AG04450 (cell line): ENCODE results near the gene BMF. TPM values are rescaled to one million over a fixed set of nuclear protein-coding genes. Genes with fewer than 3 reads are reported as not detected.

Experiments used
- CTCF ChIA-PET: fragments of 300-600, 350-600 bp; formaldehyde crosslinking; extraction: SDS; loops from one replicate; lab custom pipeline; 2022; ENCODE audit warnings: antibody characterized with exemption, inconsistent platforms; lab: Charles Lee
- POLR2A ChIA-PET: fragments of 350-600 bp; formaldehyde crosslinking; extraction: SDS; loops from one replicate; lab custom pipeline; 2021; ENCODE audit warnings: antibody characterized with exemption, inconsistent platforms; lab: Yijun Ruan, JAX
- DNase-seq: peaks from one replicate; pipeline ENCODE4 v3.0.0-alpha.2; 2011; ENCODE audit warnings: low read depth, low spot score
- H3K27ac ChIP-seq: one replicate; pipeline ENCODE4 v1.5.1; 2012; ENCODE audit warnings: low read depth, low read length, control low read depth
- H3K27me3 ChIP-seq: one replicate; pipeline ENCODE4 v1.6.0; 2012; ENCODE audit warnings: low read length; ENCODE audit not compliant: control insufficient read depth, insufficient read depth
- H3K4me3 ChIP-seq: 2 replicates; pipeline ENCODE4 v1.5.1; 2011; ENCODE audit warnings: mild to moderate bottlenecking, low read depth, low read length, control low read depth
- H3K9me3 ChIP-seq: 2 replicates; pipeline ENCODE4 v1.5.1; 2012; ENCODE audit warnings: low read length; ENCODE audit not compliant: control insufficient read depth, insufficient read depth
- polyA plus RNA-seq: library from polyadenylated mRNA; depleted of rRNA; stranded (reverse); fragments of >200 nt; gene quantifications from 2 replicates; pipeline ENCODE4 v1.2.3, GENCODE V29; 2011
- TF ChIP-seq, protein P1 (sequence below): IDR thresholded peaks from 2 replicates; pipeline ENCODE4 v1.5.1; 2011; ENCODE audit warnings: low read depth, low read length, control low read depth, inconsistent platforms

BMF gene
- polyA plus RNA-seq, 1 experiment = 6.2 TPM

DNA sequence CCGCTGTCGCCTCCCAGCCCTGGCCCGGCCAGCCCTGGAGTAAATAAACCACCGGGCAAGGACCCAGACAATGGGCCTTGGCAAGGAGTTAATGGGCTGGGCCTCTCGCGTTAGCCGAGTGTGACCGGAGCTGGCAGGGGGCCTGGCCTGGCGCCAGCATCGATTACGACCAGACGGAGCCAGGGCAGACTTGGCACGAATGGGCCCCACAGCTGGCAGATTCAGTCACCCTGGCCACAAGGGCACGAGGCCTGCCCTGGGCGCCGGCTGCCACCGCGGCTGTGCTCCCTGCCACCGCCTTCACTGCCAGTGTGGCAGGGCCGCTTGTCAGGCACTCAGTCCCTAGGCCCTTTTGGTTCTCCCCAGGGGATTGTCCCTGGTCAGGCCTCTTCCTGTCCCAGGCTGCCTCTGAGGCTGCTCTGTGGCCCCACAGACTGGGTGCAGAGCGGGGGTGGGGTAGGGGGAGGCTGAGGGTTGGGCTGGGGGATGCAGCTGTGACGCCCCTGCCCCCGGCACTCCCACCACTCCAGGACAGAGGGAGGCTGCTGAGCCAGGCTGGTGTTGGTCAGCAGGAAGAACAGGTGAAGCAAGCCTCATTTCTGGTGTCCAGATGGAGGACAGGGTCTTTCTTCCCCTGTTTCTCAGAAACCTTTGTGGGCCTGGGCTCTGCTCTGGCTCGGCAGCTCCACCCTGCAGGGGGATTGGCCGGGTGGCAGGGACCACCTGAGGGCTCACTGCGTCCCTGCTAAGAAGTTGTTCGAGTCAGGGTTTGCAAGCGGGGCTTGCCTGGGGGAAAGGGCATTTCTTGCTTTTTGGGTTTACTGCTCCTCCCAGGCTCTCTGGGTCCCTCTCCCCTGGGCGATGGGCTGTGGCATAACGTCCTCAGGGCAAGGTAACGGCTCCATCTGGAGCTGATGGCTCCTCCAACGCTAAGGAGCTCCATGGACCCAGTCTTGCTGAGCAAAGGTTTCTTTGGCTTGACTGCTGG is 39.2 kb downstream of the BMF start:
- no peak for DNase-seq
- Histone ChIP-seq H3K27me3 (no peaks in the 10 kb centered on the region), H3K27ac (no peak overlapping the region), H3K9me3 (no peaks in the 10 kb centered on the region; the same call in 1 of the 2 replicates), H3K4me3 (no peak overlapping the region)
- ChIA-PET CTCF (interaction anchor here (1.6 kb wide), 1 partner anchor 35 kb away, joined by 5 read pairs; no protein-coding TSS in a partner anchor), POLR2A (no interaction called here)
- TF ChIP-seq, protein P1, sequence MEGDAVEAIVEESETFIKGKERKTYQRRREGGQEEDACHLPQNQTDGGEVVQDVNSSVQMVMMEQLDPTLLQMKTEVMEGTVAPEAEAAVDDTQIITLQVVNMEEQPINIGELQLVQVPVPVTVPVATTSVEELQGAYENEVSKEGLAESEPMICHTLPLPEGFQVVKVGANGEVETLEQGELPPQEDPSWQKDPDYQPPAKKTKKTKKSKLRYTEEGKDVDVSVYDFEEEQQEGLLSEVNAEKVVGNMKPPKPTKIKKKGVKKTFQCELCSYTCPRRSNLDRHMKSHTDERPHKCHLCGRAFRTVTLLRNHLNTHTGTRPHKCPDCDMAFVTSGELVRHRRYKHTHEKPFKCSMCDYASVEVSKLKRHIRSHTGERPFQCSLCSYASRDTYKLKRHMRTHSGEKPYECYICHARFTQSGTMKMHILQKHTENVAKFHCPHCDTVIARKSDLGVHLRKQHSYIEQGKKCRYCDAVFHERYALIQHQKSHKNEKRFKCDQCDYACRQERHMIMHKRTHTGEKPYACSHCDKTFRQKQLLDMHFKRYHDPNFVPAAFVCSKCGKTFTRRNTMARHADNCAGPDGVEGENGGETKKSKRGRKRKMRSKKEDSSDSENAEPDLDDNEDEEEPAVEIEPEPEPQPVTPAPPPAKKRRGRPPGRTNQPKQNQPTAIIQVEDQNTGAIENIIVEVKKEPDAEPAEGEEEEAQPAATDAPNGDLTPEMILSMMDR = no peak

DNA sequence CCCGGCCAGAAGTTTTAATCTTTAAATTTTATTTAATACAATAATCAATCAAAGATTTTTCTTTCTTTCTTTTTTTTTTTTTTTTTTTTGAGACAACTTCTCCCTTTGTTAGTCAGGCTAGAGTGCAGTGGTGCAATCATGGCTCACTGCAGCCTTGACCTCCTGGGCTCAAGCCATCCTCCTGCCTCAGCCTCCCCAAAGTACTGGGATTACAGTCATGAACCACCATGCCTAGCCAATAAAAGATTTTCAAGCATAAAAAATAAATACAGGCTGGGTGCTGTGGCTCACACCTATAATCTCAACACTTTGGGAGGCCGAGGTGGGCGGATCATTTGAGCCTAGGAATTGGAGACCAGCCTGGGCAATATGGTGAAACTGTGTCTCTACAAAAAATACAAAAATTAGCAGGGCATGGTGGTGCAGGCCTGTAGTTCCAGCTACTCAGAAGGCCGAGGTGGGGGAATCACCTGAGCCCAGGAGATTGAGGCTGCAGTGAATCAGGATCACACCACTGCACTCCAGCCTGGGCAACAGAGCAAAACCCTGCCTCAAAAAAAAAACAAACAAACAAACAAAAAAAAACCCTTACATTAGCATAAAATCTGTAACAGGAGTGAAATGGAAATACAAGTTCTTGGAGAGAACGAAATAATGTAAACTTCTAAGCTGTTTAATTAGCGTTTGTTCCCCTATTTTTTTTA is 40.6 kb downstream of the BMF start:
- Histone ChIP-seq H3K4me3 (no peak overlapping the region), H3K27ac (no peak overlapping the region), H3K27me3 (no peaks in the 10 kb centered on the region), H3K9me3 (no peaks in the 10 kb centered on the region; the same call in 1 of the 2 replicates)
- DNase-seq = no peak
- POLR2A ChIA-PET = interaction anchor here (0.7 kb wide), 1 partner anchor 297 kb away, joined by 7 read pairs; no protein-coding TSS in a partner anchor
- CTCF ChIA-PET = no interaction called here
- TF ChIP-seq, protein P1 = no peak

DNA sequence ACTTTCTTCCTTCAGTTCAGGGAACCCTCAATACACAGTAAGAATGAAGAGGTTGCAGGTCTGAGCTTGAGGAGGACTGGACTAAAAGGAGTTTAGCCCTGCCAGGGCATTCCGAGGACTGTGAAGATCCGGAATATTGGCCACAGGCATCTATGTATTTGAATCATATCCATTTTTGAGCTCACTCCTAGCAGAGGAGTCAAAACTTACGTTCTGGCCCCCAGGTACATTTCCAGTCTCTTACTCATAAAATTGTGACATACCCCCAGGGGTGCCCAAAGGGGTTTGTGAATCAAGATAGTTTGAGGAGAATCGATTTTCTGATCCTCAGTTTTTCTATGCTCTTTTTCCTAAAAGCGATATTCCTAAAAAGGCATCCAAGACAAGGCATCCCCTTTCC is 42.1 kb downstream of the BMF start:
- Histone ChIP-seq H3K9me3 (no peaks in the 10 kb centered on the region), H3K27me3 (no peaks in the 10 kb centered on the region), H3K27ac (no peak overlapping the region), H3K4me3 (no peak overlapping the region)
- ChIA-PET CTCF (interaction anchor here (0.6 to 2.0 kb wide), 2 partner anchors 9 to 38 kb away, joined by 4 to 11 read pairs; no protein-coding TSS in a partner anchor), POLR2A (no interaction called here)
- TF ChIP-seq, protein P1 = no peak
- DNase-seq = no peak

DNA sequence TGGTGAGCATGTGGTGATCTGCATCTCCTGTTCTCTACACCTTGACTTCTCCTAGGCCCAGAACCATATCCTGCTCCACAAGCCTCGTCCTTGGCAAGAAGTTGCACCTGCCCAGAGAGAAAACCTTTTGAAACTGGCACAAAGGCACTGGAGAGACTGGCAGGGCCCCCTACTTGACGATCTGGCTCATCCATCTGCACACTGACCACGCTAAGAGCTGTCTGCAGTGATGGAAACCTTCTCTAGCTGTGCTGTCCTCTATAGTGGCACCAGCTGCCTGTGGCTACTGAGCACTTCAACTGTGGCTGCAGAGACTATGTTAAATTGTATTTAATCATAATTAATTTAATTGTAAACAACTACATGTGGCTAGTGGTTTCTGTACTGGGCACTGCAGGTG is 43.5 kb downstream of the BMF start:
- ChIA-PET CTCF (interaction anchor here (0.9 kb wide), 1 partner anchor 39 kb away, joined by 3 read pairs; no protein-coding TSS in a partner anchor), POLR2A (no interaction called here)
- Histone ChIP-seq H3K9me3 (no peaks in the 10 kb centered on the region), H3K27ac (no peak overlapping the region), H3K4me3 (no peak overlapping the region), H3K27me3 (no peaks in the 10 kb centered on the region)
- TF ChIP-seq, protein P1 = no peak
- no peak for DNase-seq
